GM19463 (cell line): Measurements from ENCODE around the gene RAET1G.
"Not testable (repeated sequence)": the region's sequence is repeated elsewhere in the genome, so short reads cannot be mapped to it uniquely, and the experiment has no call there.

Experiments used
- ATAC-seq: cut with Tn5 transposase; IDR thresholded peaks from one replicate; pipeline ENCODE4 v1.9.1; 2021; ENCODE audit warnings: mild to moderate bottlenecking, moderate library complexity; ENCODE audit not compliant: unreplicated experiment

Gene RAET1G

DNA sequence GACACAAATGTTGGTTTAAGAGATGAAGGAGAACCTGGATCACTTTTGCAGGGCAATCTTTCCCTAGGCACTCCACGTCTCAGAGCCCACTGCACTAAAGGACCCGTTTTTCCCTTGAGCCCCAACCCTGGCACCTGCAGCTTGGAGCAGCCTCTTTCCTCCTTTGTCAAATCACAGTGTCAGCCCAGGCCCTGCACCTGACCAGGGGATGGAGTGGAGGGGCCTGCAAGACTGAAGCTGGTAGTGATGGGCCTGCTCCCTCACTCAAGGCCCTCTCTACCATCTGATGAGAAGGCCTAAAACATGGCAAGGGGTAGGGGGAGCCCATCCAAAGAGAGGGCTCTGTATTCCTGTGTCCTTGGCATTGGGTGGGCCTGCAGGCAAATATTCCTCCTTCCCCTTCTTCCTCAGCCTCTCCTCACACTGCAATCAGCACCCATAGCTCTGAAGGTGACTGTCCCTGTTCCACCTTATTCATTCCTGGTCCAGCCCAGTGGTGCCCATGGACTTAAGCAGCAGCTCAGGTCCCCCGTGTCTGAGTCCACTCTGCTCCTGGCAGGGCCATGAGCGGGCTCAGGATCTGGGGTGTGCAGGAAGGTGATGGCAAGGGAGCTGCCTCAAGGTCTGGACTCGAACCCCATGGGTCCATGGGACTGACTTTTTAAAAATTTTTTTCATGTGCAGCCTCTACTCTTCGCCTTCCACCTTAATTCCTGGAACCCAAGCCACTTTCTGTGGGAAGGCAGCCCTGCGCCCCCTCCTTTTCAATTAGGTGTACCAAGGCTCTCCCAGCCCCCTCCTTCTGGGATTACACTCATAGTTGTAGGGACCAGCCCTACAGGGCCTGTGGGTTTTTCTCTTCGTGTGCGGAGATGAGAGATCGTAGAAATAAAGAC lies 6.7 kb downstream of the RAET1G start:
- no peak for ATAC-seq

DNA sequence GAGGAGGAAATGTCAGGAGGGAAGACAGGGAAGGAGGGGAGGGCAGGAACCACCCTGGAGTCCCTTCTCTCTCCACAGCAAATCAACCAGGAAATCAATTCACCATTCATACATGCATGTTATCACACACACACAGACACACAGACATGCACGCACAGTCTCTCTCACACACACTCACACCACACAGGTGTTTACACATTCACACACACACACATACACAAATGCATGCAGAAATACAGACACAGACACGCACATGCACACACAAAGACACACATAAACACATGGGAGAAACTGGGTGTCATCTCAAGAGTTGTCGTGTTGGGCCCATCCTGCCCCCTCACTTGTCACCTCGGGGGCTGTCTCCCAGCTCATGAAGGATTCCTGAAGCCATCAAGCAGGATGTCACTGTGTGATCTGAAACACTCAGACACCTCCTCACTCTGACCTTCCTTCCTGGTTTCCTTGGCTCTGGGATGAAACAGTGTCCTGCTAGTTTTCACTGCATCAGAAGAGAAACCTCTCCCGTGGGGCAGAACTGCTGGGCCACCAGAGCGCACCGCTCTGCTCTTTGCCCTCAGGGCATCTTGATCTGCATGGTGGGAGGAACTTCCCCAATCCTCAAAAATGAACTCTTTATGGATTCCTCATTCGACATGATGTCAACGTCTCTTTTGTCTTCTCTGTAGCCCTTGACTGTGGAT lies 9.2 kb downstream of the RAET1G start:
- no peak for ATAC-seq

DNA sequence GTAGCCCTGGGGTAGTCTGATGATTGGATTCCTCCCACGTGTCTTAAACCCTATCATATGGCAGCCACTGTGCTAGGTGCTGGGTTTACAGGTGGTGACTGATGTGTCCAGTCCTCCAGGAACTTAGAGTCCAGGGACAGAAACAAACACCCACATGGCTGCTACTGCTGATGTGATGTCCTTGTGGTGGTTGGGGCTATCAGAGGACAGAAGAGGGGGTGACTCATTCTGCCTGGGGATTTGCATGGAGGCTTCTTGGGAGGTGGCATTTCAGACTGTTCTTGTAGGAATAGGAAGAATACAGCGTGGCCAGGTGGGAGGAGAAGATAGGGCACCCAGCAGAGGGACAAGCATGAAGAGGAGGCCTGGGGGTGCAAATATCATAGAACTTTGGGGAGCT lies 9.8 kb downstream of the RAET1G start:
- ATAC-seq: no peak

DNA sequence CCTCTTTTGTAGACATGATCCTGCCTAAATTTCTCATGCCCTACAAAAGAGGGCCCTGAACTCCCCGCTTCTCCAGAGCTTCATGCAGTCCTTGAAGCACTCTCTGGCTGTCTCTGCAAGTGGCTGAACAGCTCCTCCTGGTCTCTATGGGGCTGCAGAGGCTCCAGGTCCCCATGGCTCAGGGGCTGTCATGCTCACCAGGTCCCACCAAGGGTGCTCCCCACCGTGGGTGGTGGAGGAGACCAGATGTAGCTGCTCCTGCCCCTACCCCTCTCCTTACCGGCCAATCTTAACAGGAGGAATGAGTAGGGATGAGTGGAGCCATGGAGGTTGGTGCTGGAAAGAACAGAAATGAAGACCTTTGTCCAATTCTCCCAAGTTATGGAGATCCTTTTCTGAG lies 10.2 kb downstream of the RAET1G start:
- ATAC-seq: not testable (repeated sequence)

DNA sequence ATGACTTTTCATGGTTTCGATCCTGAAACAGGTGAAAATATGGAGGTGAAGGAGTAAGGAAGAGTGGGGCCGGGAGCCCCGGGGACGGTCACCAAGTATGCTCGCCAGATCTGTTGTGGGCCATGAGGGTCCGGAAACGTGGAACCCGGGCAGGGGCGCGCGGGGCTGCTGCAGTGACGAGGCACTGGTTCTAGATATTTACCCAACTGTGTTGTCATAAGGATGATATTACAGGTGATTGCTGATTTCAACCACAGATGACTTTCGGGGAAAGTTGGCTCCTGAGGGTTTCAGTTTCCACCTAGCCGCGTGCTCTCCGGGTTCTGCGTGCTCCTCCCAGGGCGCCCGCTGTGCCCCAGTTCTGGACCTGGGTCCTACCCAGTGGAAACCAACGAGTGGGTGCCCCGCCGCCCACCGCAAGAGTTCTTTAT lies 12.2 kb downstream of the RAET1G start:
- ATAC-seq: no peak

DNA sequence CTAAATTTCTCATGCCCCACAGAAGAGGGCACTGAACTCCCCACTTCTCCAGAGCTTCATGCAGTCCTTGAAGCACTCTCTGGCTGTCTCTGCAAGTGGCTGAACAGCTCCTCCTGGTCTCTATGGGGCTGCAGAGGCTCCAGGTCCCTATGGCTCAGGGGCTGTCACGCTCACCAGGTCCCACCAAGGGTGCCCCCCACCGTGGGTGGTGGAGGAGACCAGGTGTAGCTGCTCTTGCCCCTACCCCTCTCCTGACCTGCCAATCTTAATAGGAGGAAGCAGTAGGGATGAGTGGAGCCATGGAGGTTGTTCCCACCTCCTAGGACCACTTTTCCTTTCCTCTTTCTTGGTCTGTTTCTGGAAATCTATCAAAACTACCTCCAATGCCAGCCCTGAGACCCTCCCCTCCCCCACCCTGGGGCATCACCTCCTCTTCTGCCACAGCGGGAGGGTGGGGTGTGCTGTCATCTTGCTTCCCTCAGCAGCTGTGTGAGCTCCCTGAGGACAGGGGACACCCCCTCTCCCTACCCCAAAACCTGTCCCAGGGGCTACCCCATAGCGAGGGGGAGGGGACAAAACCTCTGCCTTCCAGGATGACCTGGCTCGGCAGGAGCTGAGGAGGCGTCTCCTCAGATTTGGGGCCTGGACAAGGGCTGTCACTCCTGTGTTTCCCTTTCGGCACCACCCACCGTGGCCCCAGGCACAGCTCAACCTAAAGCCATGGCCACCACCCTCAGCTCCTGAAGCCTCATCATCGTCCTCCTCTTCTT lies 13.0 kb downstream of the RAET1G start:
- ATAC-seq: no peak

DNA sequence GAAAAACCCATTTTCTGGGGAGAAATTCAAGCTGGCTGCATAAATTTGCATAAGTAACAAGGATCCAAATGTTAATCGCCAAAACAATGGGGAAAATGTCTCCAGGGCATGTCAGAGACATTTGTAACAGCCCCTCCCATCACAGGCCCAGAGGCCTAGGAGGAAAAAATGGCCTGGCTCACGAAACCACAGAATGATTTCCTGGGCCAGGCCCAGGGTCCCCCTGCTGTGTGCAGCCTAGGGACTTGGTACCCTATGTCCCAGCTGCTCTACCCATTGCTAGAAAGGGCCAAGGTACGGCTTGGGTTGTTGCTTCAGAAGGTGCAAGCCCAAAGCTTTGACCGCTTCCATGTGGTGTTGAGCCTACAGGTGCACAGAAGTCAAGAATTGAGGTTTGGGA lies 14.4 kb downstream of the RAET1G start:
- not testable (repeated sequence) for ATAC-seq

DNA sequence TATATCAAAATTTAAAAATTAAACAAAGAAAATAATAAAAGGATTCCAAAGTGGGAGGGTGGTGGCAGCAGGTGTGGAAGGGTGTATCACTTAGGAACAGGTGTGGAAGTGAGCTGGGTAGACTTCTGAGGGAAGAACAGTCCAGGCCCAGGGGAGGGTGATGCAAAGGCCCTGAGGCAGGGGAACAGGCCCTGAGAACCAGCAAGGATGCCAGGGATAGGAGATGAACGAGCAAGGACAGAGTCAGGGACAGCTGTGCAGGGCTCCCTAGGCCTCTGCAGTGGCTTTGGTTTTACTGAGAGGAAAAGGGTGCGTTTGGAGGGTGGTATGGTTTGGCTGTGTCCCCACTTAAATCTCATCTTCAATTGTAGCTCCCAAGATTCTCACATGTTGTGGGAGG lies 15.6 kb downstream of the RAET1G start:
- ATAC-seq: no peak

DNA sequence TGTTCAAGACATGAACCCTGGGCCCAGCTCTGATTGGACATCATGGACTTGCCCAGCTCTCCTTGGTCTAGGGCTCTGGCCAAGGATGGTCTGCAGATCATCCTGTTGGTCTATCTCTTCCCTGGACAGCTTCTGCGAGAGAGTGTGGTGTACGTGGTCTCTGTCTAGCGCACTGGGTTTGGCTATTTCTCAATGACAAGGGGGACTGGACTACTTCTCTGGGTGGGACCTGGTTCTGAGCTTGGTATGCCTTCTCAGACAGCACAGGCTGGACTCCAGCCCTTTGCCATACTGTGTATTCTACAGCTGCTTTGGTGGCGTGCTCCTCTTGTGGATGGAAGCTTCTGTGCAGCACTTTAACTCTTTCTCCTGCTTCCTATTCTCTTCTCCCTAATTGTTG lies 16.5 kb downstream of the RAET1G start:
- ATAC-seq: no peak

DNA sequence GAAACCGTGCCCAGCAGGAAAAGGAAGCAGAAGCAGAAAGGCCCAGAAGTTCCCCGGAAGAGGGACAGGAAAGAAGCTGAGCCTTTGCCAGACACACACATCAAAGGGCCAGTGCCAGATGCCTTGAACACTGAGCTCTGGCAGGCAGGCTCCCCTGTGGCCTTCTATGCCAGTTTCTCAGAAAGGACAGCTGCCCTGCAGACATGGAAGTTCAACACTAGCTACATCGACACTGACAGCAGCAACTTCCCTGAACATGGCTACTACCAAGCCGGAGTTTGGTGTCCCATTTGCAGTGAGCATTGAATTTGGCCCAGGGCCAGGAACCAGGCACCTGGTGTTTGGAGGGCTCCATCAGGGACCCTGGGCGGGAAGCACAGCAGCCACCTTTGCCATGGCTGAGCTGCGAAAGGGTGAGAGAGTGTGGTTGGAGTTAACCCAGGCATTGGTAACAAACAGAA lies 17.0 kb downstream of the RAET1G start:
- no peak for ATAC-seq

DNA sequence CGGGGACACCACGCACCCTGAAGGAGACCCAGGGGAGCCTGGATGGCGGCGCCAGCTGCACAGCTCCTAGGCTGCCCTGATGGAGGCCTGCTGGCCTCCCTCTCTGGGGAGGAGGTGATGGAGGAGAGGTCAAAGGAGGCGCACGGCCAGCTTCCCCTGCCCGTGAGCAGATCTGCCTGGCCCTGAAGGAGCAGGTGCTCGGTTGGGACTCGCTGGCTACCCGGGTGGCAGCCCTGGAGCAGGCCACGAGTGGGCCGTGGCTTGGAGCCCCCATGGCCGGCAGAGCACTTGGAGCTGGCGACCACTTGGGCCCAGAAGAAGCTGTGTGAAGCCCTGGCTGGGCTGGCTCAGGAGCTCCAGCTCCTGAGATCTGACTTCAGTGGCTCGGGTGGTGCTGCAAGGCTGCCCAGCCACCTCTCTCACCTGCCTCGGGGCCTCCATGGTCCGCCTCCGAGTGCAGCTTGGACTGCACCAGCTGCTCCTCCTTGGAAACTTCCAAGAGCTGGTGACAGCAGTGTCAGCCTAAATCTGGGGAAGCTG lies 17.5 kb downstream of the RAET1G start:
- ATAC-seq: no peak

DNA sequence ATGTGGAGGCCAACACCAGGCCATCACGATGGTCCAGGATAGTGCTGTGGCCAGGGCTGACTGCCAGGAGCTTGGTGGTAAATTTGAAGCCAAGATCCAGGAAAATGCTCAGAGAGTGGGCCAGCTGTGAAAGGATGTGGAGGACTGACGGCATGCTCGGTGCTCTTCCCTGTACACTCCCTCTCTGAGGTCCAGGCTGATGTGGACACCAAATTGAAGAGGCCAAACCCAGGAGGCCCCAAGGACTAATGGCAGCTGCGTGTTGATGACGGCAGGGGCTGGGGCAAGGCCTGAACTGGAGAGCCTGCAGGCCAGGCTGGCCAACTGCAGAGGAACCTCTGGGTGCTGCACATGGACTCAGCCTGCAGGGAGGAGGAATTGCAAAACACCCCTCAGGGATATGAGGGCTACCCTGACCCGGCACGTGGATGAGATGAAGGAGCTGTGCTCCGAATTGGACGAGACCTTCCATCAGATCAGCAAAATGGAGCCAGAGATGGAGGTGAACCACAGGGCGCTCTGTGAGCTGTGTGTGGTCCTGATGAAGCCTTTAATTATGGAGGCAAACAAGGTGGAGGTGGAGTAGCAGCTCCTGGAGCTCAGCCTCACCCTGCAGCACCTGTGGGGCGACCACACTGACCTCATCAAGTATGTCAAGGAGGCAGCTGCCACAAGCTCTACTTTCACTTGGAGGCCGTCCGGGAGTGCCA lies 18.1 kb downstream of the RAET1G start:
- ATAC-seq: no peak

DNA sequence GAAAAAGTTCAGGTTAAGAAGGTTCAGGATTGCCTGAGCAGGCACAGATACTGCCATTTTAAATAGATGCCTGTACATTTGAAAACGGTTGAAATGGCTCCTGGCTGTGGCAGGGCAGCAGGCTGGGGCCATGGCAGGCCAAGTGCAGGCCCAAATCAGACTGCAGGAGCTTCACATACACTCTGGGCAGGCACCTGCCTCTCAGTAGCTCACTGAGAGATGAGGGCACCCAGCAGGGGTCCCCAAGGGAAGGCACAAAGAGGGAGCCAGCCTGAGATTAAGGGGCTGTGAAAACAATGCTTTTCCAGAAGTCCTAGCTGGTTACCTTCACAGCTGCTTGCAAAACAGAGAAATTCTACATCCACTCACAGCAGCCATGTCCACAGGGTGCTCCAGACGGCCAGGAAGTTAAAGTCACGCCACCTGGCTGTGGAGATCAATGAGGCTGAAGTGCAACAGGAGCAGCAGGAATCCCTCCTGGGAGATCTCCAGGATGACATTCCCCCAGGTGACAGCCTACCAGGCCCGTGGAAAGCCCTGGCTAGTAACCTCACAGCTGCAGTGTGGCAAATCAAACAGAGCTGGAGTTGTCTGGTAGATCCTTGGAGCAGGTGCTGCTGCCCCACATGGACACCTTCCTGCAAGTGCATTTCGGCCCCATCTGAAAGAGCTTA lies 18.8 kb downstream of the RAET1G start:
- ATAC-seq: no peak

DNA sequence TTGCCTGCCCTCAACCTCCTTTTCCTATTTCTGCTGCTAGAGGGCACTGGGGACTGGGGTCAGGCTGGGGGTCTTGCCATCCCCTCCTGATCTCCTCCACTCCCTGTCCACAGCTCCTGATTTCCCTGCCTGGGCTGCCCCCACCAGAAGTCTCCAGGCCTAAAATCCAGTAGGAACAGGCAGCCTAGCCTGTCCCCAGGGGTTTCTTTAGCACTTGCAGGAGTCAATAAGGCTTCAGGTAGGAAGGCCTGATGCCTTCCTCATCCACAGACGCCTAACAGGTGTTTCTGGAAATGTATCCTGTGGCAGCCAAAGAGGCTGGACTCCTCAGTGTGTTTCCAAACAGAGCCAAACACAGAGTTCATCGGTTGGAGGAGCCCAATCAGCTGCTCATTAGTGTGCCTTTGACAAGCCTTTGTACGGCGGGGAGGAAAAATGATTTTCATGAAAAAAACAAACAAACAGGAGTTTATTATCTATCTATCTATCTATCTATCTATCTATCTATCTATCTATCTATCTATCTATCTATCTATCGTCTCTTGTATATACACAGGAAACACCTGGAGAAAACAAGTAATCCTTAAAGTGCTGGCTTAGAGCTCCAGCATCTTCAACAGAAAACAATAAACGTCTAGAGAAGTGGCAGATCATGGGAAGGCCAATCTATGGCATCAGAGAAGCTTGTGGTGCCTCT lies 21.3 kb downstream of the RAET1G start:
- no peak for ATAC-seq

DNA sequence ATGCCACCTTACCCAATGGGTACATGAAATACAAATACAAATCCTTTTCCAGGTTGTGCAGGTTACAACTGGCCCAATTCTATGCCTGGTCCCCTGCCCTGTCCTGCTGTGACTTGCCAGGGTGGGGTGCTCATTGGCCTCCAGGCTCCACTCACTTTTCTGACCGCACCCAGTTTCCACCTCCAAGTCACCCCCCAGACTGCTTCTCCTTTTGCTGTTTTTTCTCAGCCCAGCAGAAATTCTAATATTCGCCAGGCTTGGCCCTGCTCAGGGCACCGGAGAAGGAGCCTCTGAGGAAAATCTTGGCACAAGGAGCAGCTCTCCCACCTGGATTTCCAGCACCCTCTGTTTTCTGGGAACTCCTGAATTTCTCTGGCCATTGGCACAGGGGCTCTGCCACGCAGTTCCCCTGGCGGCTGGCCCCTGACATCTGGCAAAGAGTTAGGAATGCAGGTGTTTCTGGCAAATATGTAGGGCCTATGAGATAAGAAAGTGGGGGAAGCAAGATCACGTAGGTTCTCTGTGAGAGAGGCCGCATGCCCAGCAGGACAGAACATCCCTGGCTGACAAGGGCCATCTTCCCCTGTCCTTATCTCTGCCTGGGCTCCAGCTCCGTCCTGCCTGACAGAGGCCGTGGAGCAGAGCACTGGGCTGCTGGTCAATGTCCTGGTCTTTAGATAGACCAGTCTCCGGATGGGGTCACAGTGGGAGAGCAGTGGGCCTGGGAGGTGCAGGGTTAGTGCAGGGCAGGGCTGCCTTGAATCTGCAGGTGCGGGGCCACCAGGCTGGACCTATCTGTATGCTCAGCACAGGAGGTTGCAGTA lies 22.1 kb downstream of the RAET1G start:
- no peak for ATAC-seq

DNA sequence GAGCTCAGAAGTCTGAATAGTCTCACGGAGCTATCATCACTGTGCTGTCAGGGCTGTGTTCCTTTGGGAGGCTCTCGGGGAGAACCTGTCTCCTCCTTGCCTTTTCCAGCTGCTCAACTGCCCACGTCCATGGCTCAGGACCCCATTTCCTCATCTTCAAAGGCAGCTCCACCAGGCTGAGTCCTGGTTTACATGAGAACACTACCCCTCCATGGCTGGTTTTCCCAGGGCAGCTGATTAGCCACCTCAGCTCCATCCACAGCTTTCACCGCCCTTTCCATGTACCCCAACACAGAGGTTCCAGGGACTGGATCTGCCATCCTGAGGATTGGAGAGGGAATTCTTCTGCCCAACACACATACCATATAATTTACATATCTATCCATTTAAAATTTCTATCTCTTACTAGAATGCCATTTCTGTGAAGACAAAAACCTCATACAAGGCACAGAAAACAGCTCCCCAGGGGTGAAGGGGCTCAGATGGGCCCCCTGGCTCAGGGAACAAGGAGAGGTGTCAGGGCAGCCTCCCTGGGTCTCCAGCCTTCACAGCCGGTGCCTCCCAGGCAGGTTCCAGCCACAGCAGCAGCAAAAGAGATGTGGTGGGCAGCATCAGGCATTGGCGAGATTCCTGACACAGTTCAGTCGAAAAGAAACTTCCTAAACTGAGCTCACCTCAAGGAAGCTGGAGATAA lies 22.8 kb downstream of the RAET1G start:
- ATAC-seq: no peak

DNA sequence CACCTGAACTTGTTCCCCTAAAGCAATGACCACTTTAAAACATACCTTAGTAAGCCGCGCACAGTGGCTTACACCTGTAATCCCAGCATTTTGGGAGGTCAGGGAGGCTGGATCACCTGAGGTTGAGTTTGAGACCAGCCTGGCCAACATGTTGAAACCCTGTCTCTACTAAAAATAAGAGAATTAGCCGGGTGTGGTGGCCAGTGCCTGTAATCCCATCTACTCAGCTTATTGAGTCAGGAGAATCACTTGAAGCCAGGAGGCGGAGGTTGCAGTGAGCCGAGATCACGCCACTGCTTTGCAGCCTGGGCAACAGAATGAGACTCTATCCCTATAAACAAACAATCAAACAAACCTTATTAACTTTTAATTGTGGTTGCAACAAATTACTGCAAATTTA lies 23.4 kb downstream of the RAET1G start:
- no peak for ATAC-seq

DNA sequence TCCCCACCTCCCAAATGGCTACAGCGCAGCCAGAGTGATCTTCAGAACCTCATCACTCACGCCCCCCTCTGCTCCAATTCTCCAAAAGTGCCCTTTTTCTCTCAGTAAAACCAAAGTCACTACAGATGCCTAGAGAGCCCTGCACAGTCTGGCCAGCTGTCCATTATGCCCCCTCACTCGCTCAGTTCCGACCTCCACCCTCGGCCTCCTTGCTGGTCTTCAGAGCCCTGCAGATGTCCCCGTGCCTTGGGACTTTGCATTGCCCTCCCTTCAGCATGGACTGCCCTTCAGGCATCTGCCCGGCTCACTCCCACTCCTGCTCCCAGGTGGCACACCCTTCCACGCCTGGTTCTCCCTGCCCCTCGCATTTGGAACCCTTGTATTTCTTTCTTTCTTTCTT lies 24.0 kb downstream of the RAET1G start:
- ATAC-seq: no peak
